Activated CD8-positive, alpha-beta memory T cell treated with anti-CD3 and anti-CD28 coated beads for 48 hours (primary cell): Measurements from ENCODE around the gene C1S.
"Not testable (repeated sequence)": the region's sequence is repeated elsewhere in the genome, so short reads cannot be mapped to it uniquely, and the experiment has no call there.

ENCODE experiments used
- DNase-seq, 3 experiments: peaks; one replicate each; pipeline ENCODE4 v3.0.0-alpha.2; 2020; ENCODE audit warnings: low read depth in 2 of 3, low spot score in 2 of 3

C1S gene

GRCh38 chr12:7060353-7060954 is at the start of gene C1S:
TSS of gene C1S (plus strand) at chr12:7060718. CDS start at chr12:7061913, 1,195 bp downstream.
- DNase-seq = no peak

GRCh38 chr12:7011398-7011797 is 49.1 kb upstream of the C1S start:
- not testable (repeated sequence) for DNase-seq

GRCh38 chr12:7012024-7012607 is 48.4 kb upstream of the C1S start:
- DNase-seq = no peak

- DNase-seq = no peak
Observed at GRCh38 chr12:7013101-7013500, 47.4 kb upstream of the C1S start.

GRCh38 chr12:7015555-7016370 is 44.8 kb upstream of the C1S start:
- DNase-seq = no peak

GRCh38 chr12:7016958-7017571 is 43.5 kb upstream of the C1S start:
- DNase-seq = no peak

- peak in 1 of 3 experiments; percentile 28 for DNase-seq
Observed at GRCh38 chr12:7017870-7018349, 42.6 kb upstream of the C1S start.

GRCh38 chr12:7018350-7019042 is 42.0 kb upstream of the C1S start, which contains the start of gene LPCAT3:
TSS of gene LPCAT3 (minus strand) at chr12:7018476. CDS start at chr12:7018424, 52 bp downstream.
- peak; percentile 90 to 95 (median 93) for DNase-seq

- DNase-seq = no peak
Observed at GRCh38 chr12:7019043-7019569, 41.4 kb upstream of the C1S start.

- no peak for DNase-seq
Observed at GRCh38 chr12:7021956-7022355, 38.6 kb upstream of the C1S start.

- no peak for DNase-seq
Observed at GRCh38 chr12:7023114-7023513, 37.4 kb upstream of the C1S start.

- DNase-seq = no peak
Observed at GRCh38 chr12:7026854-7027253, 33.7 kb upstream of the C1S start.

GRCh38 chr12:7031306-7031705 is 29.2 kb upstream of the C1S start:
- no peak for DNase-seq

GRCh38 chr12:7032990-7033389 is 27.5 kb upstream of the C1S start:
- no peak for DNase-seq

- DNase-seq = no peak
Observed at GRCh38 chr12:7034464-7034863, 26.1 kb upstream of the C1S start.

GRCh38 chr12:7035463-7035862 is 25.1 kb upstream of the C1S start:
- DNase-seq = no peak

GRCh38 chr12:7037411-7037810 is 23.1 kb upstream of the C1S start:
- DNase-seq = not testable (repeated sequence)

GRCh38 chr12:7038591-7038990 is 21.9 kb upstream of the C1S start:
- DNase-seq = no peak

- DNase-seq = no peak
Observed at GRCh38 chr12:7039403-7039802, 21.1 kb upstream of the C1S start.

GRCh38 chr12:7042842-7043241 is 17.7 kb upstream of the C1S start:
- DNase-seq = no peak

- no peak for DNase-seq
Observed at GRCh38 chr12:7045913-7046312, 14.6 kb upstream of the C1S start.
